SU-DHL-6 (cell line): Measurements from ENCODE around the gene UCK2.

ENCODE experiments used
- CTCF ChIP-seq: fragments of 200-600 bp; sonication (generic); IDR thresholded peaks from one replicate; pipeline ENCODE4 v1.5.1; 2017; ENCODE audit warnings: antibody characterized with exemption, mild to moderate bottlenecking, low read length, moderate library complexity; ENCODE audit not compliant: insufficient read depth, poor library complexity, severe bottlenecking
- EZH2phosphoT487 ChIP-seq: fragments of 200-600 bp; sonication (generic), shearing (Covaris generic); conservative IDR thresholded peaks from 2 replicates; pipeline ENCODE4 v1.6.1; 2018; ENCODE audit warnings: mild to moderate bottlenecking, antibody characterized with exemption, low read length, moderate library complexity, mixed read lengths

GRCh38 chr1:165933446-165934170 lies 106.2 kb downstream of the UCK2 start:
- TF ChIP-seq CTCF (no peak), EZH2phosphoT487 (no peak)
